ENCODE measurements around the gene MMS22L. TPM values are rescaled to one million over a fixed set of nuclear protein-coding genes. Genes with fewer than 3 reads are reported as not detected.

The MMS22L gene, protein sequence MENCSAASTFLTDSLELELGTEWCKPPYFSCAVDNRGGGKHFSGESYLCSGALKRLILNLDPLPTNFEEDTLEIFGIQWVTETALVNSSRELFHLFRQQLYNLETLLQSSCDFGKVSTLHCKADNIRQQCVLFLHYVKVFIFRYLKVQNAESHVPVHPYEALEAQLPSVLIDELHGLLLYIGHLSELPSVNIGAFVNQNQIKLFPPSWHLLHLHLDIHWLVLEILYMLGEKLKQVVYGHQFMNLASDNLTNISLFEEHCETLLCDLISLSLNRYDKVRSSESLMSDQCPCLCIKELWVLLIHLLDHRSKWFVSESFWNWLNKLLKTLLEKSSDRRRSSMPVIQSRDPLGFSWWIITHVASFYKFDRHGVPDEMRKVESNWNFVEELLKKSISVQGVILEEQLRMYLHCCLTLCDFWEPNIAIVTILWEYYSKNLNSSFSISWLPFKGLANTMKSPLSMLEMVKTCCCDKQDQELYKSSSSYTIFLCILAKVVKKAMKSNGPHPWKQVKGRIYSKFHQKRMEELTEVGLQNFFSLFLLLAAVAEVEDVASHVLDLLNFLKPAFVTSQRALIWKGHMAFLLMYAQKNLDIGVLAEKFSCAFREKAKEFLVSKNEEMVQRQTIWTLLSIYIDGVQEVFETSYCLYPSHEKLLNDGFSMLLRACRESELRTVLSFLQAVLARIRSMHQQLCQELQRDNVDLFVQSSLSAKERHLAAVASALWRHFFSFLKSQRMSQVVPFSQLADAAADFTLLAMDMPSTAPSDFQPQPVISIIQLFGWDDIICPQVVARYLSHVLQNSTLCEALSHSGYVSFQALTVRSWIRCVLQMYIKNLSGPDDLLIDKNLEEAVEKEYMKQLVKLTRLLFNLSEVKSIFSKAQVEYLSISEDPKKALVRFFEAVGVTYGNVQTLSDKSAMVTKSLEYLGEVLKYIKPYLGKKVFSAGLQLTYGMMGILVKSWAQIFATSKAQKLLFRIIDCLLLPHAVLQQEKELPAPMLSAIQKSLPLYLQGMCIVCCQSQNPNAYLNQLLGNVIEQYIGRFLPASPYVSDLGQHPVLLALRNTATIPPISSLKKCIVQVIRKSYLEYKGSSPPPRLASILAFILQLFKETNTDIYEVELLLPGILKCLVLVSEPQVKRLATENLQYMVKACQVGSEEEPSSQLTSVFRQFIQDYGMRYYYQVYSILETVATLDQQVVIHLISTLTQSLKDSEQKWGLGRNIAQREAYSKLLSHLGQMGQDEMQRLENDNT
- 32.9 and 51.8 TPM in 2 replicates for total RNA-seq (2016; rRNA removed; fragmentation: Illumina TruSeq; extraction: Trizol)
- total RNA-seq (2016; cell fraction: cytosol; rRNA removed; fragmentation: Illumina TruSeq; extraction: Trizol; ENCODE audit: low read depth), result 6.6 and 8.6 TPM in 2 replicates
- total RNA-seq (2016; cell fraction: insoluble cytoplasmic fraction; rRNA removed; fragmentation: Illumina TruSeq; extraction: Trizol), result 31.5 and 49.5 TPM in 2 replicates
- total RNA-seq (2016; cell fraction: membrane; rRNA removed; fragmentation: Illumina TruSeq; extraction: Trizol), result 11.7 and 12.4 TPM in 2 replicates
- 66.9 and 71.1 TPM in 2 replicates for total RNA-seq (2016; cell fraction: nucleus; rRNA removed; fragmentation: Illumina TruSeq; extraction: Trizol)
- polyA plus RNA-seq (2011; rRNA removed), result 3.8 and 6.2 TPM in 2 replicates
- 2.4 and 2.6 TPM in 2 replicates for polyA plus RNA-seq (2011; cell fraction: cytosol; rRNA removed)
- 3.7 and 6.1 TPM in 2 replicates for polyA plus RNA-seq (2011; cell fraction: nucleus; rRNA removed)
- polyA plus RNA-seq (2012), result 2.6 and 5.6 TPM in 2 replicates
- polyA plus RNA-seq (2016; cell fraction: cytosol; fragmentation: Illumina TruSeq; extraction: Trizol; ENCODE audit: low read depth), result 1.6 and 1.7 TPM in 2 replicates
- polyA plus RNA-seq (2016; cell fraction: insoluble cytoplasmic fraction; fragmentation: Illumina TruSeq; extraction: Trizol; ENCODE audit: low read depth), result 16.1 and 16.2 TPM in 2 replicates
- polyA plus RNA-seq (2016; cell fraction: membrane; fragmentation: Illumina TruSeq; extraction: Trizol; ENCODE audit: low read depth), result 2.8 and 3.7 TPM in 2 replicates
- 14.3 and 17.4 TPM in 2 replicates for polyA plus RNA-seq (2016; cell fraction: nucleus; fragmentation: Illumina TruSeq; extraction: Trizol; ENCODE audit: insufficient read depth, low read depth)
- 17.0 and 81.1 TPM in 2 replicates for polyA minus RNA-seq (2011; rRNA and poly(A)+ RNA removed; ENCODE audit: low replicate concordance)
- 7.6 and 12.4 TPM in 2 replicates for polyA minus RNA-seq (2011; cell fraction: cytosol; rRNA and poly(A)+ RNA removed)
- 69.6 and 90.0 TPM in 2 replicates for polyA minus RNA-seq (2011; cell fraction: nucleus; rRNA and poly(A)+ RNA removed)
- Bru-seq, nascent RNA, result percentile 66 among the genes with signal in this experiment
- BruChase-seq, experiment 1, labeled RNA remaining after a 6-hour chase, result percentile 60 among the genes with signal in this experiment
- percentile 69 among the genes with signal in this experiment for BruChase-seq, experiment 2, labeled RNA remaining after a 2-hour chase
- long read RNA-seq, experiment 1, partial matches to known transcripts, result 3 of 8 reads
- long read RNA-seq, experiment 1, other reads (novel, unspliced or antisense), result 5 of 8 reads
- long read RNA-seq, experiment 2, partial matches to known transcripts, result 2 of 5 reads
- long read RNA-seq, experiment 2, other reads (novel, unspliced or antisense), result 3 of 5 reads

GRCh38 chr6:97282726-97283617 lies at the start of gene MMS22L:
Gene MMS22L, minus strand, starts transcription at chr6:97283216. Its CDS starts 739 bp downstream, at chr6:97282477.
- FAIRE-seq, result peak; percentile 12
- POLR2A ChIA-PET, result no interaction called here
- TF ChIP-seq ZSCAN22 (CRISPR knock-in tag; IDR thresholded peaks at IDR 0.05) (no peak), BRD4 (CRISPR knock-in tag; IDR thresholded peaks at IDR 0.05) (peak; percentile 16; the same call in 1 of the 2 replicates), NFYC (CRISPR knock-in tag; IDR thresholded peaks at IDR 0.05) (peak; percentile 68), RAD21 (CRISPR knock-in tag; IDR thresholded peaks at IDR 0.05) (0 out of 2 replicates have a peak, but pooled peaks have one; percentile 5), NFIB (CRISPR knock-in tag; IDR thresholded peaks at IDR 0.05; ENCODE audit: borderline replicate concordance) (no peak), FIP1L1 (IDR thresholded peaks at IDR 0.05; ENCODE audit: borderline replicate concordance, insufficient read depth, low read depth, low read length) (no peak), ZFP36L1 (CRISPR knock-in tag; IDR thresholded peaks at IDR 0.05) (no peak), PBX2 (CRISPR knock-in tag; IDR thresholded peaks at IDR 0.05) (no peak), ZNF781 (CRISPR knock-in tag; IDR thresholded peaks at IDR 0.05; ENCODE audit: borderline replicate concordance, not compliant biosample characterization) (no peak)
- TF ChIP-seq, protein P1, sequence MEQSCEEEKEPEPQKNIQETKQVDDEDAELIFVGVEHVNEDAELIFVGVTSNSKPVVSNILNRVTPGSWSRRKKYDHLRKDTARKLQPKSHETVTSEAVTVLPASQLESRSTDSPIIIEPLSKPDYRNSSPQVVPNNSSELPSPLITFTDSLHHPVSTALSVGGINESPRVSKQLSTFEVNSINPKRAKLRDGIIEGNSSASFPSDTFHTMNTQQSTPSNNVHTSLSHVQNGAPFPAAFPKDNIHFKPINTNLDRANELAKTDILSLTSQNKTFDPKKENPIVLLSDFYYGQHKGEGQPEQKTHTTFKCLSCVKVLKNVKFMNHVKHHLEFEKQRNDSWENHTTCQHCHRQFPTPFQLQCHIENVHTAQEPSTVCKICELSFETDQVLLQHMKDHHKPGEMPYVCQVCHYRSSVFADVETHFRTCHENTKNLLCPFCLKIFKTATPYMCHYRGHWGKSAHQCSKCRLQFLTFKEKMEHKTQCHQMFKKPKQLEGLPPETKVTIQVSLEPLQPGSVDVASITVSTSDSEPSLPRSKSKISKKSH (CRISPR knock-in tag; IDR thresholded peaks at IDR 0.05; ENCODE audit: borderline replicate concordance), result peak; percentile 33; the same call in 1 of the 2 replicates

More at GRCh38 chr6:97282726-97283617, at the start of gene MMS22L:
- peak within 1 kb of the TSS; percentile 86 for H3K4me2 ChIP-seq (ENCODE audit: low read depth, low read length)
- BruUV-seq (replicated peaks), result no TSS peak
- H2AFZ ChIP-seq (ENCODE audit: low read length), result peak within 1 kb of the TSS; percentile 96
- peak within 1 kb of the TSS; percentile 88 for H3K9ac ChIP-seq (ENCODE audit: insufficient read depth, low read depth, low read length)
- peak within 1 kb of the TSS; percentile 76 for H3K27ac ChIP-seq (ENCODE audit: extremely low read length, insufficient read depth, low read length)
- CTCF ChIA-PET (ENCODE audit: low intra/inter-chr PET ratio, low total read pairs), result no interaction called here
- H3K79me2 ChIP-seq (ENCODE audit: insufficient read depth, low read length), result peaks cover 21% of the 10 kb centered on the region
- peaks cover 16% of the 10 kb centered on the region for H3K4me1 ChIP-seq (ENCODE audit: insufficient read depth, low read length)
- no peaks in the 10 kb centered on the region; a peak in 1 of 5 replicates for H3K27me3 ChIP-seq (ENCODE audit: control insufficient read depth in 1 of 2, insufficient read depth in 2 of 2, low read length in 2 of 2)
- peak within 1 kb of the TSS; percentile 77 to 96 (median 91) for H3K4me3 ChIP-seq (replicated peaks in 1 of 3; ENCODE audit: insufficient read depth in 1 of 3, low read depth in 2 of 3, low read length in 3 of 3)
- no peaks in the 10 kb centered on the region for H4K20me1 ChIP-seq (ENCODE audit: insufficient read depth, low read length)
- WGBS (ENCODE audit: low lambda C conversion rate), result 0% methylated on average over 27 of the region's 67 CpGs
- intact Hi-C loops (cut with micrococcal nuclease; ENCODE audit: unreplicated experiment), result loop anchor here (1.0 to 5.0 kb wide), 3 partner anchors 43 to 109 kb away; no protein-coding TSS in a partner anchor
- H3K9me3 ChIP-seq (ENCODE audit: low read length), result no peaks in the 10 kb centered on the region
- ATAC-seq (peak; percentile 97), DNase-seq (ENCODE audit: low spot score) (peak; percentile 92)
- no peaks in the 10 kb centered on the region for H3K36me3 ChIP-seq (replicated peaks in 1 of 2; ENCODE audit: control insufficient read depth in 1 of 2, insufficient read depth in 2 of 2, low read length in 2 of 2)
- in situ Hi-C loops (cut with HindIII; ENCODE audit: extremely low pct_ligation_motif_present, low pct_unique_long_range_greater_than_20kb), result no loop called here

All from HepG2 (cell line).